OCI-LY7 (cell line): ENCODE results near the gene IRF3. TPM values are rescaled to one million over a fixed set of nuclear protein-coding genes. Genes with fewer than 3 reads are reported as not detected.

Experiments
- BruUV-seq: library from RNA; stranded (reverse); fragments of 400-500 nt; replicated peaks from 2 replicates; lab custom pipeline; 2021; lab: Mats Ljungman, UMichigan
- CTCF ChIA-PET: fragments of 300-600 bp; sonication (Branson Sonifier 250); formaldehyde crosslinking; loops from one replicate; lab custom pipeline; 2022; ENCODE audit warnings: antibody characterized with exemption; ENCODE audit not compliant: unreplicated experiment; lab: Charles Lee
- POLR2A ChIA-PET: fragments of 300-600 bp; sonication (Branson Sonifier 250); formaldehyde crosslinking; loops from one replicate; lab custom pipeline; 2022; ENCODE audit warnings: antibody characterized with exemption; lab: Charles Lee
- DNase-seq: peaks from one replicate; pipeline ENCODE4 v3.0.0-alpha.2; 2015; ENCODE audit warnings: low spot score
- H2AFZ ChIP-seq: fragments of 200-600 bp; sonication (generic), shearing (Covaris generic); 2 replicates; pipeline ENCODE4 v1.6.1; 2014; ENCODE audit warnings: mild to moderate bottlenecking, antibody characterized with exemption, low read length, moderate library complexity
- H3K27ac ChIP-seq: fragments of 200-600 bp; sonication (generic); 2 replicates; pipeline ENCODE4 v1.5.1; 2014; ENCODE audit warnings: mixed run types, low read depth, mild to moderate bottlenecking, moderate library complexity, low read length, inconsistent platforms; ENCODE audit not compliant: poor library complexity, severe bottlenecking
- H3K36me3 ChIP-seq: fragments of 200-600 bp; sonication (generic); 2 replicates; pipeline ENCODE4 v1.6.1; 2014; ENCODE audit warnings: mild to moderate bottlenecking, antibody characterized with exemption, low read length, moderate library complexity, mixed read lengths; ENCODE audit not compliant: insufficient read depth
- H3K4me1 ChIP-seq: fragments of 200-600 bp; sonication (generic); 2 replicates; pipeline ENCODE4 v1.5.1; 2014; ENCODE audit warnings: mild to moderate bottlenecking, low read length; ENCODE audit not compliant: insufficient read depth, poor library complexity, severe bottlenecking
- H3K4me2 ChIP-seq: fragments of 200-600 bp; sonication (generic); 2 replicates; pipeline ENCODE4 v1.6.1; 2014; ENCODE audit warnings: mild to moderate bottlenecking, low read length
- H3K4me3 ChIP-seq: fragments of 200-600 bp; sonication (generic); 2 replicates; pipeline ENCODE4 v1.5.1; 2014; ENCODE audit warnings: mild to moderate bottlenecking, low read depth, low read length; ENCODE audit not compliant: poor library complexity, severe bottlenecking
- H3K79me2 ChIP-seq: fragments of 200-600 bp; sonication (generic); 2 replicates; pipeline ENCODE4 v1.6.1; 2016; ENCODE audit warnings: low read depth, mild to moderate bottlenecking, low read length, moderate library complexity, mixed read lengths; ENCODE audit not compliant: insufficient read depth
- H3K9me2 ChIP-seq: fragments of 200-600 bp; sonication (generic); 2 replicates; pipeline ENCODE4 v1.6.1; 2016; ENCODE audit warnings: mild to moderate bottlenecking, low read length, mixed read lengths; ENCODE audit not compliant: insufficient read depth
- H3K9me3 ChIP-seq: fragments of 200-600 bp; sonication (generic); 2 replicates; pipeline ENCODE4 v1.6.1; 2014; ENCODE audit warnings: mild to moderate bottlenecking, mixed run types, low read length, mixed read lengths
- H4K20me1 ChIP-seq: fragments of 200-600 bp; sonication (generic); 2 replicates; pipeline ENCODE4 v1.6.1; 2014; ENCODE audit warnings: mild to moderate bottlenecking, antibody characterized with exemption, low read length, moderate library complexity, mixed read lengths; ENCODE audit not compliant: insufficient read depth
- EZH2phosphoT487 ChIP-seq: fragments of 200-600 bp; sonication (generic); IDR thresholded peaks from 2 replicates; pipeline ENCODE4 v1.6.1; 2018; ENCODE audit warnings: low read depth, borderline replicate concordance, mild to moderate bottlenecking, mixed run types, antibody characterized with exemption, low read length, moderate library complexity, mixed read lengths
- intact Hi-C: fragments of 100-400 bp; cut with micrococcal nuclease; formaldehyde crosslinking; loops from one replicate; pipeline ENCODE4 v1.10.0; 2022; ENCODE audit not compliant: unreplicated experiment
- total RNA-seq, 2 experiments: library from RNA; depleted of rRNA in 1 of 2; stranded (reverse); fragments of >200 nt in 1 of 2; shearing (Covaris generic) in 1 of 2; gene quantifications; 2 replicates each; pipeline ENCODE4 v1.2.3, GENCODE V29; 2014 to 2022
- TF ChIP-seq, protein P1 (sequence below): fragments of 200-600 bp; sonication (generic); conservative IDR thresholded peaks from 2 replicates; pipeline ENCODE4 v1.5.1; 2014; ENCODE audit warnings: mild to moderate bottlenecking, antibody characterized with exemption, low read length, moderate library complexity, mixed read lengths

IRF3 gene
- total RNA-seq, 2 experiments from 2014 or later, result 96.6 to 116 TPM

DNA sequence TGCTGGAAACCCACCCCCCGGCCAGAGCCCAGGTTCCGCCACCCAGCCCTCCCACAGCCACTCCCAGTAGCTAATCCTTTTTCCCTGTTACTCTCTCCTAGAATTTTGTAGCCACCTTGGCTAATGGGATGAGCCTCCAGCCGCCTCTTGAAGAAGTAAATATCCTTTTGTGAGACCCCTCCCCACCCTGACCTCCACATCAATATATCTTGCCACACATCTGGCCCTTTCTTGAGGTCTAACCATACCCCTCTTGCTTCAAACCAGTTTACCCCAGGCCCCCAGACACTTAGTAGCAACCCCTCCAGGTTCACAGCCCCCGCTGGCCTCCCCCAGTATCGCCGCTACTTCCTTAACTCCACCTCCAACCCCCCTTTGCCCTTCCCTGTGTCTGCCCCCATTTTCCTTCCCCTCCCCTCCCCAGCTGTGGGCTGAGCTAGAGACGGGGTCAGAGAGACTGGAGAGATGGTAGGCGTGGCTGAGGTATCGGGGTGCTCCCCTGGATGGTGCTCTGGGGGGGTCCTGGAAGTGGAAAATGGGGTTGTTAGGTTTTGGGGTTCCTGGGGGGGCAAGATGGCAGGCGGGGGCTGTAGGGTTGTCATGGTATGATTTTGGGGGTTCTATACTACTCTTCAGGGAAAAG lies 14.2 kb upstream of the IRF3 start:
- no TSS peak for BruUV-seq
- peaks cover 61% of the 10 kb centered on the region for H3K36me3 ChIP-seq
- intact Hi-C loops, result loop anchor here (5.0 to 10.0 kb wide), 3 partner anchors 173 to 1043 kb away; partner anchors contain the start of gene DBP
- H3K9me2 ChIP-seq, result no peaks in the 10 kb centered on the region
- no peak for TF ChIP-seq EZH2phosphoT487
- TF ChIP-seq, protein P1, sequence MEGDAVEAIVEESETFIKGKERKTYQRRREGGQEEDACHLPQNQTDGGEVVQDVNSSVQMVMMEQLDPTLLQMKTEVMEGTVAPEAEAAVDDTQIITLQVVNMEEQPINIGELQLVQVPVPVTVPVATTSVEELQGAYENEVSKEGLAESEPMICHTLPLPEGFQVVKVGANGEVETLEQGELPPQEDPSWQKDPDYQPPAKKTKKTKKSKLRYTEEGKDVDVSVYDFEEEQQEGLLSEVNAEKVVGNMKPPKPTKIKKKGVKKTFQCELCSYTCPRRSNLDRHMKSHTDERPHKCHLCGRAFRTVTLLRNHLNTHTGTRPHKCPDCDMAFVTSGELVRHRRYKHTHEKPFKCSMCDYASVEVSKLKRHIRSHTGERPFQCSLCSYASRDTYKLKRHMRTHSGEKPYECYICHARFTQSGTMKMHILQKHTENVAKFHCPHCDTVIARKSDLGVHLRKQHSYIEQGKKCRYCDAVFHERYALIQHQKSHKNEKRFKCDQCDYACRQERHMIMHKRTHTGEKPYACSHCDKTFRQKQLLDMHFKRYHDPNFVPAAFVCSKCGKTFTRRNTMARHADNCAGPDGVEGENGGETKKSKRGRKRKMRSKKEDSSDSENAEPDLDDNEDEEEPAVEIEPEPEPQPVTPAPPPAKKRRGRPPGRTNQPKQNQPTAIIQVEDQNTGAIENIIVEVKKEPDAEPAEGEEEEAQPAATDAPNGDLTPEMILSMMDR, result no peak
- CTCF ChIA-PET, result interaction anchor here (0.6 kb wide), 1 partner anchor 87 kb away, joined by 5 read pairs; no protein-coding TSS in a partner anchor
- H3K4me2 ChIP-seq, result peak overlapping the region; percentile 95
- peak overlapping the region; percentile 31 for H3K27ac ChIP-seq
- POLR2A ChIA-PET, result interaction anchor here (0.5 kb wide), 1 partner anchor 122 kb away, joined by 4 read pairs; no protein-coding TSS in a partner anchor
- no peak overlapping the region for H2AFZ ChIP-seq
- no peak for DNase-seq
- H3K4me1 ChIP-seq, result peaks cover 28% of the 10 kb centered on the region
- peaks cover 56% of the 10 kb centered on the region for H3K79me2 ChIP-seq
- peak overlapping the region; percentile 96 for H3K4me3 ChIP-seq
- H4K20me1 ChIP-seq, result 0 out of 2 replicates have a peak, but pooled peaks cover 10% of the 10 kb centered on the region
- H3K9me3 ChIP-seq, result no peaks in the 10 kb centered on the region

DNA sequence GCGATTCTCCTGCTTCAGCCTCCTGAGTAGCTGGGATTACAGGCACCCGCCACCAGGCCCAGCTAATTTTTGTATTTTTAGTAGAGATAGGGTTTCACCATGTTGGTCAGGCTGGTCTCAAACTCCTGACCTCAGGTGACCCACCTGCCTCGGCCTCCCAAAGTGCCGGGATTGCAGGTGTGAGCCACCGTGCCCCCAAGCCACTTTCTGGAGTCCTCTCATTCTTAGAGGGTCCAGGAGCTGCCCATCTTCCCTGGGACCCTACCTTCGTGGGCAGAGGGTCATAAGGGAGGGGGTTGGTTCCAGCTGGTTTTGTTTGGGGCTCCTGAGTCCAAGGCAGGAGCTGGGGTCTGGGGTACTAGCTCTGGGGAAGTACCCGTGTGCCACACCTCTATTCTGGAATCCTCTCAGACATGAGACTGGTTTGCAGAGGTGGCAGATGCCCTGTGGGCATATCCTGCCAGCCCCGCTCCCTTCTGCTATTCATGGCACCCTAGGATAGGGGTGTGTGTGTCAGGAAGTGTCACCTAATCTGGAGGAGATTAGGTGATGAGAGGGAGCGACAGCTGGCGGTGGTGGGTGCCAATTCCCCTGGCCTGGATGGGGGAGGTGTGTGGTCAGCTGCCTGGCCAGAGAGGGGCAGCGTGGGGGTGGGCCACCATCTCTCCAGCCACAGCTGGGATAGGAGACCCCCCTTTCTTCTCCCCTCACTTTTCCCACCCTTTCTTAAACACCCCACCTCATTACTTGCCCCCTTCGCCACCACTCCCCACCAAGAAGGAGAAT lies 13.5 kb upstream of the IRF3 start:
- Histone ChIP-seq H3K79me2 (peaks cover 56% of the 10 kb centered on the region), H3K4me2 (peak overlapping the region; percentile 95), H4K20me1 (0 out of 2 replicates have a peak, but pooled peaks cover 10% of the 10 kb centered on the region), H2AFZ (no peak overlapping the region), H3K4me3 (peak overlapping the region; percentile 96), H3K27ac (peak overlapping the region; percentile 84), H3K9me2 (no peaks in the 10 kb centered on the region), H3K9me3 (no peaks in the 10 kb centered on the region), H3K36me3 (peaks cover 54% of the 10 kb centered on the region), H3K4me1 (peaks cover 36% of the 10 kb centered on the region)
- ChIA-PET CTCF (interaction anchor here (0.6 kb wide), 1 partner anchor 87 kb away, joined by 5 read pairs; no protein-coding TSS in a partner anchor), POLR2A (interaction anchor here (0.5 kb wide), 1 partner anchor 121 kb away, joined by 4 read pairs; no protein-coding TSS in a partner anchor)
- DNase-seq, result no peak
- BruUV-seq, result no TSS peak
- intact Hi-C loops, result loop anchor here (5.0 to 10.0 kb wide), 3 partner anchors 172 to 1042 kb away; partner anchors contain the start of gene DBP
- TF ChIP-seq EZH2phosphoT487, result no peak
- TF ChIP-seq, protein P1, result 0 out of 2 replicates have a peak, but pooled peaks have one; percentile 7
